Measurements from ENCODE around the gene ZNF486.
"Not testable (repeated sequence)": the region's sequence is repeated elsewhere in the genome, so short reads cannot be mapped to it uniquely, and the experiment has no call there.

Gene ZNF486

DNA sequence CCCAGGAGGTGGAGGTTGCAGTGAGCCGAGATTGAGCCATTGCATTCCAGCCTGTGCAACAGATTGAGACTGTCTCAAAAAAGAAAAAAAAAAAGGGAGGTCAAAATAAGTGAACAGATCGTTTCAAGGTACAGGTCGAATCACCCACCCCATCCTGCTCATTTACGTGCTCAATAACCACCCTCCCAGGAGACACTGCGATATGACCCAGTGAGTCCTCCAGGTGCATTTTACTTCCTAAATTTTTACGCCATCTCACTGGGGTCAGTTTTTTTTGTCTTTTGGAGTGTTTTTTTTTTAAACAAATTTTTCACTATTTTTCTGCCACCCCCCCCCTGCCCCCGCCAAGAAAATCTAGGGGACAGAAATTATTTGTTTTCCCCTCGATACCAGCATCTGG is 68.1 kb downstream of the ZNF486 start:
- DNase-seq = no peak

DNA sequence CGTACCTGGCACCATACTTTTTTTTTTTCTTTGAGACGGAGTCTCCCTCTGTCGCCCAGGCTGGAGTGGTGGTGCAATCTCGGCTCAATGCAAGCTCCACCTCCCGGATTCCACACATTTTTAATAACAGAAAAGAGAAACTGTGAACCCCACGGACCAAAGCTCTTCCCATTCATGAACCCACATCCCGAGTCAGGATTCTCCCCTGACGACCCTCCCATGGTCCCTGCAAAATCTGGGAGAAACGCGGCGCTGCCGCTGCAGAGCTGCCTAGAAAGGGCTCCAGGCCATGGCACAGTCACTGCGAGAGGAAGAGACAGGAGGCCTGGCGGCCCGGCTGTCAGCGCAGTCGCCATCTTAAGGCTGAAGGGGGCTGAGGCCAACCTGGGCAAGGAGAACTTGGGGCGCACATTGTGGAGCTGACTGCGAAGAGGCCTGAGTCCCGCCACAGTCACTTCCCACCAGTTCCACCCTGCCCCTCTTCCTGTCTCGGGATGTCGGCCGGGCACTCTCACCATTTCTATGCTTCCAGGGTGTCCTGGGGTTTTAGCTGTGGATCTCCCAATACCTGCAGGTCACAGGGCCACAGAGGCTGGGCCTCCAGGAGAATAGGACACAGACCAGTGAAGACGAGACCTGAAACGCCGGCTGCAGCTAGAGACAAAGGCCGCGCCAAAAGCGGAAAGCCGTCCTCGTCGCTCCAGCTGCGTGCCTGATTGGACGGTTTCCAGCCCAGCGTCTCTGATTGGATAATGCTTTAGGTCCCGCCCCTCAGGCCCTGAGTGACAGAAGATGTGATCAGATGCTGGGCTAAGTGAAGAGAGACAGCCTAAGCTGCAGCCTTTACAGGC is 71.0 kb downstream of the ZNF486 start:
- peak; percentile 94 for DNase-seq

DNA sequence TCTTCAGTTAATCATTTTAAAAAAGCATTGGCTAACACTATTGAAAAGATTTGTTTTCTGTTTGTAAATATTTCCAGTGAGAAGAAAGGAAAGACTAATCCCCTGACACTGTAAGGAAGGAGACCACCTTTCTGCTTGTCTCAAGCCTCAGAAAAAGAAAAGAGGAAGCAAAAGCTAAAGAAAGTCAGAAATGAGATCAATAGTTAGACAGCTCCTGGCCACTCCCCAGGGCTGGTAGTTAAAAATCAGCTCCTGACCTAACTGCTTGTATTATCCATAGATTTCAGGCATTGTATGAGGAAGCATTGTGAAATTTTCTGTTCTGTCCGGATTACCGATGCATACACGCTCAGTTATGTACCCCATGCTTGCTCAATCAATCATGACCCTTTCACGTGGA is 76.6 kb downstream of the ZNF486 start:
- no peak for DNase-seq

DNA sequence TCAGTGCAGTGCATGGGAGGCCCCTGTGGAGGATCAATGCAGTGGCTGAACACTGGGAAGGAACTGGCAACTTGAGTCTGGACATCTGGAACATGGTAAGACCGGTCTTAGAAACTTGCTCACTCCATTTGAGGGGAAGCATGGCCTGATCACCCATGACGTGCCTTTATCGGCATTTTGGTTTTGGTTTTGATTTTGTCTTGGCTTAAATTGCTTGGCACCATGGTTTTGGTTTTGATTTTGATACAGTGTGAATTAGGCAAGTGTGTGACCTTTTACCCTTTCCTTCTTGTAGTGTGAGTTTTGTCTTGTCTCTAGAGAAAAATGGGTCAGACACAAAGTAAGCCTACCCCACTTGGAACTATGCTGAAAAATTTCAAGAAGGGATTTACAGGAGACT is 77.3 kb downstream of the ZNF486 start:
- no peak for DNase-seq

DNA sequence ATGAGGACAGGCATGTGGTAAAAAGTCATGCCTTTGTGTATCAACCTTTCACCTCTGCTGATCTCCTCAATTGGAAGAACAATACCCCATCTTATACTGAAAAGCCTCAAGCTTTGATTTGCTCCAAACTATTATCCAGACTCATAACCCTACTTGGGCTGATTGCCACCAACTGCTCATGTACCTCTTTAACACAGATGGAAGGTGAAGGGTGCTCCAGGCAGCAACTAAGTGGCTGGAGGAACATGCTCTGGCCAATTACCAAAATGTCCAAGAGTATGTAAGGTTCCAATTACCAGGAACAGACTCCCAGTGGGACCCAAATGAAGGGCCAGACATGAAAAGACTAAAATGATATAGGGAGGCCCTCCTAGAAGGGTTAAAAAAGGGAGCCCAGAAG is 78.3 kb downstream of the ZNF486 start:
- DNase-seq = no peak

DNA sequence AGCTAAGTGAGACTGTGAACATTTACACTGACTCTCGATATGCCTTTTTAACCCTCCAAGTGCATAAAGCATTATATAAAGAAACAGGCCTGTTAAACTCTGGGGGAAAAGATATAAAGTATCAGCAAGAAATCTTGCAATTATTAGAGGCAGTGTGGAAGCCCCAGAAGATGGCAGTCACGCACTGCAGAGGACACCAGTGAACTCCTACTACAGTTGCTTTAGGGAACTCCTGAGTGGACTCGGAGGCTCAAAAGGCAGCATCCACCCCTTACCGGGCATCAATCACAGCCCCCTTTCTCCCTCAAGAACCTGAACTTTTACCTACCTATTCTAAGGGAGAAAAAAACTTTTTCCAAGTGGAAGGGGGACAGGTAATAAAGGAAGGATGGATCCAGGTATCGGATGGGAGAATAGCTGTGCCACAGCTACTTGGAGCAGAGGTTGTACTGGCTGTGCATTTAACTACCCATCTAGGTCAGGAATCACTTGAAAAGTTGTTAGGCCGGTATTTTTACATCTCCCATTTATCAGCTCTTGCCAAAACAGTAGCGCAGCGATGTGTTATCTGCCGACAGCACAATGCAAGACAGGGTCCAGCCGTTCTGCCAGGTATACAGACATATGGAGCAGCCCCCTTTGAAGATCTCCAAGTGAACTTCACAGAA is 80.1 kb downstream of the ZNF486 start:
- peak; percentile 69 for DNase-seq

DNA sequence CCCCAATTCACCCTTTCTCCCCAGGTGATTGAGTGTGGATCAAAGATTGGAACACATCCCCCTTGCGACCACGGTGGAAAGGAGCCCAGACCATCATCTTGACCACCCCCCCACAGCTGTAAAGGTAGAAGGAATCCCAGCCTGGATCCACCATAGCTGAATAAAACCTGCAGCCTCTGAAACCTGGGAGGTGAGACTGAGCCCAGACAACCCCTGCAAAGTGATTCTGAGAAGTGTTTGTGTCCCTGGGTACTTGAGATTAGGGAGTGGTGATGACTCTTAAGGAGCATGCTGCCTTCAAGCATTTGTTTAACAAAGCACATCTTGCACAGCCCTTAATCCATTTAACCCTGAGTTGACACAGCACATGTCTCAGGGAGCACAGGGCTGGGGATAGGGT is 81.2 kb downstream of the ZNF486 start:
- not testable (repeated sequence) for DNase-seq
